Karpas-422 (cell line): ENCODE results near the gene LELP1. TPM values are rescaled to one million over a fixed set of nuclear protein-coding genes. Genes with fewer than 3 reads are reported as not detected.
"Not testable (repeated sequence)": the region's sequence is repeated elsewhere in the genome, so short reads cannot be mapped to it uniquely, and the experiment has no call there.

Experiments used
- DNase-seq: peaks from one replicate; pipeline ENCODE4 v3.0.0-alpha.2; 2015
- H2AFZ ChIP-seq: fragments of 200-600 bp; sonication (generic); 2 replicates; pipeline ENCODE4 v1.6.1; 2014; ENCODE audit warnings: antibody characterized with exemption, low read length, mixed read lengths
- H3K27ac ChIP-seq: fragments of 200-600 bp; sonication (generic); 2 replicates; pipeline ENCODE4 v1.5.1; 2014; ENCODE audit warnings: mild to moderate bottlenecking, low read length, moderate library complexity
- H3K27me3 ChIP-seq: fragments of 200-600 bp; sonication (generic); 2 replicates; pipeline ENCODE4 v1.6.1; 2014; ENCODE audit warnings: low read length, mixed read lengths
- H3K36me3 ChIP-seq: fragments of 200-600 bp; sonication (generic); 2 replicates; pipeline ENCODE4 v1.6.1; 2014; ENCODE audit warnings: low read length, mixed read lengths; ENCODE audit not compliant: insufficient read depth
- H3K4me1 ChIP-seq: fragments of 200-600 bp; sonication (generic); 2 replicates; pipeline ENCODE4 v1.6.1; 2014; ENCODE audit warnings: mild to moderate bottlenecking, low read length, mixed read lengths
- H3K4me2 ChIP-seq: fragments of 200-600 bp; sonication (generic); 2 replicates; pipeline ENCODE4 v1.6.1; 2014; ENCODE audit warnings: low read length, low read depth, mild to moderate bottlenecking; ENCODE audit not compliant: poor library complexity, severe bottlenecking
- H3K4me3 ChIP-seq: fragments of 200-600 bp; sonication (generic); 2 replicates; pipeline ENCODE4 v1.5.1; 2014; ENCODE audit warnings: mild to moderate bottlenecking, antibody characterized with exemption, low read length, mixed read lengths
- H3K79me2 ChIP-seq: fragments of 200-600 bp; sonication (generic); 2 replicates; pipeline ENCODE4 v1.6.1; 2014; ENCODE audit warnings: mild to moderate bottlenecking, low read length, mixed read lengths
- H3K9ac ChIP-seq: fragments of 200-600 bp; sonication (generic); 2 replicates; pipeline ENCODE4 v1.6.0; 2014; ENCODE audit warnings: low read length
- H3K9me2 ChIP-seq: fragments of 200-600 bp; sonication (generic), shearing (Covaris generic); replicated peaks from 2 replicates; pipeline ENCODE4 v1.6.0; 2014; ENCODE audit warnings: mild to moderate bottlenecking, low read length, moderate library complexity; ENCODE audit not compliant: insufficient read depth
- H3K9me3 ChIP-seq: fragments of 300-700, 200-600 bp; sonication (generic); 2 replicates; pipeline ENCODE4 v1.6.1; 2014; ENCODE audit warnings: low read length, mixed read lengths
- H4K20me1 ChIP-seq: fragments of 200-600 bp; sonication (generic); 2 replicates; pipeline ENCODE4 v1.6.1; 2014; ENCODE audit warnings: mild to moderate bottlenecking, antibody characterized with exemption, low read length, low read depth; ENCODE audit not compliant: insufficient read depth
- total RNA-seq: library from RNA; depleted of rRNA; stranded (reverse); fragments of >200 nt; shearing (Covaris generic); gene quantifications from 2 replicates; pipeline ENCODE4 v1.2.3, GENCODE V29; 2014; ENCODE audit warnings: low replicate concordance; rRNA removed

The LELP1 gene
- not detected in 2 replicates for total RNA-seq

DNA sequence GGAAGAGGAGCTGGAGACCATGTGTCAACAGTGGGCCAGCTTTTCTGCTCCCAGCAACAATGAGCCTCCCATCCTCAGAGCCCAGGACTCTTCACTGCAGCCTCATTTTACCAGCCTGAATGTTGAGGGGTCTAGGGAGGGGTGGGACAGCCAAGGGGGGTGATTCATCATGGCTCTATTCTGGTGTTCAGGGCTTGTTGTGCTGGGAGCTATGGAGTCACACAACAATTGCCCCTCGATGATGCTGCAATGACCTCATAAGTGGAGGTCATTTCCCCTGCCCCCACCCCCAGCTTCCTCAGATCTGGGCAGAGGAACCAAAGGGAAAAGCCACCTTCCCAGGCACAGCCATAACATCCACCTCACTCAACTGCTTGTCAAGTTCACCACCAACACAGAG, at the start of gene LELP1:
Gene LELP1 (plus strand): TSS at position 301 of the 400 bp plus-strand sequence. CDS start 1,278 bp downstream, outside the sequence.
- Histone ChIP-seq H3K4me3 (no peak within 1 kb of the TSS), H3K4me1 (no peaks in the 10 kb centered on the region), H3K4me2 (no peak within 1 kb of the TSS), H2AFZ (no peak within 1 kb of the TSS), H4K20me1 (no peaks in the 10 kb centered on the region), H3K27ac (no peak within 1 kb of the TSS), H3K27me3 (no peaks in the 10 kb centered on the region), H3K36me3 (no peaks in the 10 kb centered on the region), H3K9ac (no peak within 1 kb of the TSS), H3K9me3 (no peaks in the 10 kb centered on the region), H3K9me2 (no peaks in the 10 kb centered on the region), H3K79me2 (no peaks in the 10 kb centered on the region)
- DNase-seq: no peak

DNA sequence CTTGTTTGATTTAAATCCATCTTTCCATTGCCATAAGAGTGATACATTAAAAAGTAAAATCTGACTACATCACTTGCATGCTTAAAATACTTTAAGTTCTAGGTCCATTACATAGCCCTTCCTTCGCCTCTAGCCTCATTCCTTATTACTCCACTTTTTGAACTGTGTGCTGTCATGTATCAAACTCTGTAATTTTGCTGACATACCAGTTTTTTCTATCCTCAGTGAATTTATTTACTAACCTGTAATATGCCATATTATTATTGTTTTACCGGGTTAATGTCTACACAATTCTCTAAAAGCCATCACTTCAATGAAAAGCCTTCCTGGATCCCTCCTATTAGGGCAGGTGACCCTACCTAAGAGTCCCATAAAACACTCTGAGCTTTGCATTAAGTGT, 47.7 kb upstream of the LELP1 start:
- H3K4me1 ChIP-seq: no peaks in the 10 kb centered on the region
- no peak overlapping the region for H3K9ac ChIP-seq
- H3K27me3 ChIP-seq: 0 out of 2 replicates have a peak, but pooled peaks cover 5% of the 10 kb centered on the region
- DNase-seq: no peak
- no peak overlapping the region for H3K4me2 ChIP-seq
- no peaks in the 10 kb centered on the region for H3K79me2 ChIP-seq
- no peaks in the 10 kb centered on the region for H3K36me3 ChIP-seq
- H3K9me3 ChIP-seq: no peaks in the 10 kb centered on the region; the same call in 1 of the 2 replicates
- H3K4me3 ChIP-seq: no peak overlapping the region
- no peak overlapping the region for H3K27ac ChIP-seq
- no peaks in the 10 kb centered on the region for H4K20me1 ChIP-seq
- no peak overlapping the region for H2AFZ ChIP-seq
- no peaks in the 10 kb centered on the region for H3K9me2 ChIP-seq

DNA sequence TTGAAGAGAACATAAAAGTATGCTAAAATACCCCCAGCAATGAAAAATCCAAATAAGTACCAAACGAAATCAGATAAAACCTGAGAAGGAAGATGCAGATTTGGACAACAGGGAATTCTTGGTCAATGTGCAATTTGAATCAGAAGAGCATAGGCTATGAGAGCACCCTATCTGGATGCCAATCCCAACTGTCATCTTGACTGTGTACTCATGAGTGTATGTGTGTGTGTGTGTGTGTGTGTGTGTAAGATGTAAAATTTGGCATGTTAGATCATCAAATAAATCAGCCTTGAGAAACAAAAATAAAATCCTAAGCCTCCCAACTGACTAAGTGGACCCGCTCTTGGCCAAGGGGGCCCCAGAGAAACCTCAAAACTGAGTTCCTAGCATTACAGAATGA, 34.5 kb upstream of the LELP1 start:
- H3K27me3 ChIP-seq: no peaks in the 10 kb centered on the region
- H3K4me2 ChIP-seq: no peak overlapping the region
- H3K36me3 ChIP-seq: no peaks in the 10 kb centered on the region
- H3K79me2 ChIP-seq: no peaks in the 10 kb centered on the region
- no peaks in the 10 kb centered on the region for H3K9me3 ChIP-seq
- no peak overlapping the region for H3K4me3 ChIP-seq
- no peak overlapping the region for H3K27ac ChIP-seq
- DNase-seq: no peak
- H3K4me1 ChIP-seq: no peaks in the 10 kb centered on the region
- H2AFZ ChIP-seq: no peak overlapping the region
- H4K20me1 ChIP-seq: no peaks in the 10 kb centered on the region
- no peaks in the 10 kb centered on the region for H3K9me2 ChIP-seq
- H3K9ac ChIP-seq: no peak overlapping the region

DNA sequence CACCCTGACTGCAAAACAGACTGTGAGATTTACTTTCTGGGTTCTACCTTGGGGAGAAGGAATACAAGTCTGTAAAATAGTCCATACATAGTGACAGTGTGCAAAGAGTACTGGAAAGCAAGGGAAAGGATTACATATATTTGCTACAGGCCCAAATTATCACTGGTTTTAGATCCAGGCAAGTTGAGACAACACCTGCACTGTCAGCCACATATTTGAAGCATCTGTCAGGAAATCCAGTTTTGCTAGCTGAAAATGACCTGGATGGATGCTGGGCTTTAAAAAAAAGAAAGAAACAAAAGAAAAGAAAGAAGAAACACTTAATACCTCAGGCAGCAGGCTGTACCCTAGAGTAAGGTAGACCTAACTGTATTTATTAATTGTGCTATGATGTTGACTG, 28.6 kb upstream of the LELP1 start:
- no peak overlapping the region for H3K4me2 ChIP-seq
- DNase-seq: no peak
- H3K9me3 ChIP-seq: no peaks in the 10 kb centered on the region
- no peaks in the 10 kb centered on the region for H3K9me2 ChIP-seq
- H3K79me2 ChIP-seq: no peaks in the 10 kb centered on the region
- no peaks in the 10 kb centered on the region for H3K36me3 ChIP-seq
- H2AFZ ChIP-seq: no peak overlapping the region
- no peak overlapping the region for H3K4me3 ChIP-seq
- H3K27me3 ChIP-seq: no peaks in the 10 kb centered on the region
- H4K20me1 ChIP-seq: no peaks in the 10 kb centered on the region
- H3K4me1 ChIP-seq: no peaks in the 10 kb centered on the region
- no peak overlapping the region for H3K27ac ChIP-seq
- no peak overlapping the region for H3K9ac ChIP-seq

DNA sequence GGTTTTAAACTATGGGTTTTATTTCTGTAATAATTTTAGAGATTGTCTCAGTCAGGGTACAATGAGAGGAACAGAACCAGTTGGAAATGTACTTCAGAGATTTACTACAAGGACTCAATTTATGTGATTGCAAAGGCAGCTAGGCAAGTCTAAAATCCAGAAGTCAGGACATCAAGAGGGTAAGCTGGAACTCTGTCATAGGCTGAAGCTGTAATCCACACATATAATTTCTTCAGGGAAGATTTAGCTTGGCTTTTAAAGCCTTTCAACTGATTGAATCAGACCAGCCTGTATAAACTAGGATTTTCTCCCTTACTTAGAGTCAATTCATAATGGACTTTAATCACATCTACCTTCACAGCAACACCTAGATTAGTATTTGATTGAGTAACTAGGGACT, 24.3 kb upstream of the LELP1 start:
- Histone ChIP-seq H3K79me2 (no peaks in the 10 kb centered on the region), H3K9ac (no peak overlapping the region), H3K27ac (no peak overlapping the region), H3K4me1 (no peaks in the 10 kb centered on the region), H2AFZ (no peak overlapping the region), H4K20me1 (no peaks in the 10 kb centered on the region), H3K9me3 (no peaks in the 10 kb centered on the region), H3K9me2 (no peaks in the 10 kb centered on the region), H3K27me3 (no peaks in the 10 kb centered on the region), H3K4me2 (no peak overlapping the region), H3K36me3 (no peaks in the 10 kb centered on the region), H3K4me3 (no peak overlapping the region)
- no peak for DNase-seq

DNA sequence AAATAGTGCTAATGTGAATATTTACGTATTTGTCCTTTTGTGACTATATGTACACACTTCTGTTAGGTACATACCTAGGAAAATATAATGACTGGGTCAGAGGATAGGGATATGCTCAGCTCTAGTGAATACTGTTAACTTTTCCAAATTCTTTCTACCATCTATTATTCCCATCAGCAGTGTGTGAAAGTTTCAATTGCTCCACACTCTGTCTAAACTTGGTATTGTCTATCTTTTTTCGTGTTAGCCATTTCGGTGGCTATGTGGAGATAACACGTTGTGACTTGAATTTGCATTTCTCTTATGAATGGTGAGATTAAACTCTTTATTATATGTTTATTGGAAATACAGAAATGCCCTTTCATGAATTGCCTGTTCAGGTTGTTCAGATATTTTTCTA, 22.7 kb upstream of the LELP1 start:
- H4K20me1 ChIP-seq: no peaks in the 10 kb centered on the region
- no peak overlapping the region for H3K9ac ChIP-seq
- no peaks in the 10 kb centered on the region for H3K79me2 ChIP-seq

DNA sequence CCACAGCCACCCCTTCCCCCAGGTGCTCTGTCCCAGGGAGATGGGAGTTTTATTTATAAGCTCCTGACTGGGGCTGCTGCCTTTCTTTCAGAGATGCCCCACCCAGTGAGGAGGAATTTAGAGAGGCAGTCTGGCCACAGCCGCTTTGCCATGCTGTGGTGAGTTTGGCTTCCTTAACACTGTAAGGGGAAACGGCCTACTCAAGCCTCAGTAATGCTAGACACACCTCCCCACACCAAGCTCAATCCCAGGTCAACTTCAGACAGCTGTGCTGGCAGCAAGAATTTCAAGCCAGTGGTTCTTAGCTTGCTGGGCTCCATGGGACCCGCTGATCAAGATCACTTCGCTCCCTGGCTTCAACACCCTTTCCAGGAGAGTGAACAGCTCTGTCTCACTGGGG, 14.9 kb upstream of the LELP1 start:
- not testable (repeated sequence) for H3K79me2 ChIP-seq, H3K4me3 ChIP-seq, H3K4me2 ChIP-seq, H3K9me2 ChIP-seq, H4K20me1 ChIP-seq, H3K9me3 ChIP-seq, H3K36me3 ChIP-seq, H3K4me1 ChIP-seq, H3K9ac ChIP-seq, H3K27ac ChIP-seq, DNase-seq, H3K27me3 ChIP-seq, H2AFZ ChIP-seq

More for the DNA sequence above, 22.7 kb upstream of the LELP1 start:
- no peak for DNase-seq
- no peak overlapping the region for H3K4me3 ChIP-seq
- no peak overlapping the region for H3K27ac ChIP-seq
- no peaks in the 10 kb centered on the region for H3K9me3 ChIP-seq
- no peaks in the 10 kb centered on the region for H3K4me1 ChIP-seq
- no peaks in the 10 kb centered on the region for H3K27me3 ChIP-seq
- H3K9me2 ChIP-seq: no peaks in the 10 kb centered on the region
- no peak overlapping the region for H3K4me2 ChIP-seq
- H2AFZ ChIP-seq: no peak overlapping the region
- no peaks in the 10 kb centered on the region for H3K36me3 ChIP-seq

DNA sequence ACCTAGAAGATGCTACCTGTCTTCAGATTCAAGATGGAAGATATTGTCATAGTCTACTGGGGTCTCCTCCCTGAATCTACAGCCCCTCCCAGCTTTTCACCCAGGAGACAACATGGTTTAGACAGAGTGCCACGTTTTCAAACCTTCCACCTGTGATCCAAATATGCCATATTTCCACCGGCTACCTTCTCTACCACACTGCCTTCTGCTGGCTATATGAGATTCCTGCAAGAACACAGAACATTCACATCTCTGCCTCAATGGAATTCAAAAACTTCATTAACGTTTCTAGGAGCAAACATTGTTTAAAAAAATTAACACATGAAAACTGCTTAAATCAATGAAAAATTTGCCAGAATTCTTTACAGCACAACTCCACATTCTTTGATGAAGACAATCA, 12.9 kb upstream of the LELP1 start:
- Histone ChIP-seq H3K9ac (no peak overlapping the region), H3K4me3 (no peak overlapping the region), H3K36me3 (no peaks in the 10 kb centered on the region), H4K20me1 (no peaks in the 10 kb centered on the region), H3K79me2 (no peaks in the 10 kb centered on the region), H2AFZ (no peak overlapping the region), H3K4me1 (no peaks in the 10 kb centered on the region), H3K9me2 (no peaks in the 10 kb centered on the region), H3K27me3 (no peaks in the 10 kb centered on the region), H3K9me3 (no peaks in the 10 kb centered on the region), H3K4me2 (no peak overlapping the region), H3K27ac (no peak overlapping the region)
- DNase-seq: no peak

DNA sequence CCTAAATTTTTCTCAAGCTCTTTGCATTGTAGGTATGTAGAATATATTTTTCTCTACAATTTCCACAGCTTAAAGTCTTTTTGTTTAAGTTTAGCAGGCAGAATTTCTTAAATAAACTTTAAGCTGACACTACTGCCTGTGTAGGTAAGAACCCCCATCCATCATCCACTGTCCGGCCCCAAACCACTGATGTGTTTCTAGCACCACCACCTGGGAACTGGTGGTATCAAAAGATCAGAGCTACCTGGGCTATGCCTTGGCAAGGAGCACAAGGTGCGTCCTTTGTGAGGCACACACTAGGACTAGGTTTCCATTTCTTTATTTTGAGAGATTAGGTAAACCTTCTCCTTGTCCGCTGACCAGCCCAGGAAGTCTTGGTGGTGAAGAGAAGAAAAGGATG, 10.5 kb upstream of the LELP1 start:
- no peaks in the 10 kb centered on the region for H3K9me3 ChIP-seq
- no peaks in the 10 kb centered on the region for H3K4me1 ChIP-seq
- no peaks in the 10 kb centered on the region for H4K20me1 ChIP-seq
- H3K9ac ChIP-seq: no peak overlapping the region
- H3K36me3 ChIP-seq: no peaks in the 10 kb centered on the region
- no peak overlapping the region for H3K27ac ChIP-seq
- peak; percentile 72 for DNase-seq
- H3K79me2 ChIP-seq: no peaks in the 10 kb centered on the region
- no peak overlapping the region for H2AFZ ChIP-seq
- no peak overlapping the region for H3K4me3 ChIP-seq
- H3K9me2 ChIP-seq: no peaks in the 10 kb centered on the region
- no peak overlapping the region for H3K4me2 ChIP-seq
- H3K27me3 ChIP-seq: no peaks in the 10 kb centered on the region
